HG02938 (cell line): ENCODE measurements around the gene LAP3.
"Not testable (repeated sequence)": the region's sequence is repeated elsewhere in the genome, so short reads cannot be mapped to it uniquely, and the experiment has no call there.

Experiments used
- ATAC-seq: cut with Tn5 transposase; IDR thresholded peaks from one replicate; pipeline ENCODE4 v1.9.1; 2021; ENCODE audit warnings: mild to moderate bottlenecking, moderate library complexity; ENCODE audit not compliant: unreplicated experiment

The LAP3 gene

GRCh38 chr4:17561195-17561909, 15.6 kb upstream of the LAP3 start:
- ATAC-seq, result no peak

- ATAC-seq, result no peak
These were observed 14.8 kb upstream of the LAP3 start for GRCh38 chr4:17562157-17562556.

- no peak for ATAC-seq
These were observed 11.2 kb upstream of the LAP3 start for GRCh38 chr4:17565846-17566245.

GRCh38 chr4:17567271-17567670, 9.7 kb upstream of the LAP3 start:
- no peak for ATAC-seq

- ATAC-seq, result no peak
These were observed 2.8 kb upstream of the LAP3 start for GRCh38 chr4:17574206-17574605.

- not testable (repeated sequence) for ATAC-seq
These were observed 1.8 kb upstream of the LAP3 start for GRCh38 chr4:17575177-17575576.

- peak; percentile 12 for ATAC-seq
These were observed 875 bp downstream of the LAP3 start for GRCh38 chr4:17577665-17578481.

GRCh38 chr4:17578482-17578891, 1.5 kb downstream of the LAP3 start:
- ATAC-seq, result peak; percentile 32

GRCh38 chr4:17580969-17581368, 4.0 kb downstream of the LAP3 start:
- ATAC-seq, result no peak

GRCh38 chr4:17583276-17583675, 6.3 kb downstream of the LAP3 start:
- ATAC-seq, result no peak

- ATAC-seq, result no peak
These were observed 6.9 kb downstream of the LAP3 start for GRCh38 chr4:17583941-17584340.

GRCh38 chr4:17584521-17585213, 7.7 kb downstream of the LAP3 start:
- ATAC-seq, result no peak

GRCh38 chr4:17587094-17587822, 10.3 kb downstream of the LAP3 start:
- no peak for ATAC-seq

GRCh38 chr4:17589355-17589754, 12.4 kb downstream of the LAP3 start:
- no peak for ATAC-seq

GRCh38 chr4:17595471-17596005, 18.5 kb downstream of the LAP3 start:
- peak; percentile 85 for ATAC-seq

GRCh38 chr4:17597517-17597916, 20.5 kb downstream of the LAP3 start:
- ATAC-seq, result no peak

GRCh38 chr4:17599826-17600225, 22.8 kb downstream of the LAP3 start:
- no peak for ATAC-seq

- no peak for ATAC-seq
These were observed 28.2 kb downstream of the LAP3 start for GRCh38 chr4:17605236-17605635.

GRCh38 chr4:17613761-17614415, 36.9 kb downstream of the LAP3 start:
- ATAC-seq, result peak; percentile 41
